Stimulated activated naive CD8-positive, alpha-beta T cell treated with anti-CD3 and anti-CD28 coated beads, Interleukin-15, amount 100 ng/mL, for 72 hours (primary cell): ENCODE results near the gene LDLRAD3.
"Not testable (repeated sequence)": the region's sequence is repeated elsewhere in the genome, so short reads cannot be mapped to it uniquely, and the experiment has no call there.

Source experiments
- ATAC-seq: fragments of 150-1000 bp; cut with Tn5 transposase; 2 replicates; pipeline ENCODE4 v1.10.0; 2021; ENCODE audit warnings: mild to moderate bottlenecking, moderate library complexity
- DNase-seq, 2 donors: peaks; one replicate each; pipeline ENCODE4 v3.0.0; 2021 to 2022
- H3K27ac Mint-ChIP-seq, 2 donors: one replicate each; pipeline ENCODE4 v1.8.0; 2022; ENCODE audit warnings: mild to moderate bottlenecking in 2 of 2, mixed read lengths in 2 of 2, moderate library complexity in 2 of 2
- H3K27me3 Mint-ChIP-seq: one replicate; pipeline ENCODE4 v1.8.0; 2022; ENCODE audit warnings: mixed read lengths
- H3K4me1 Mint-ChIP-seq: one replicate; pipeline ENCODE4 v1.8.0; 2022; ENCODE audit warnings: mild to moderate bottlenecking, mixed read lengths
- H3K4me3 Mint-ChIP-seq, 2 donors: one replicate each; pipeline ENCODE4 v1.8.0; 2022; ENCODE audit warnings: mild to moderate bottlenecking in 2 of 2, mixed read lengths in 2 of 2, moderate library complexity in 1 of 2
- H3K9me3 Mint-ChIP-seq, 2 donors: one replicate each; pipeline ENCODE4 v1.8.0; 2022; ENCODE audit warnings: mixed read lengths in 2 of 2

Gene LDLRAD3

DNA sequence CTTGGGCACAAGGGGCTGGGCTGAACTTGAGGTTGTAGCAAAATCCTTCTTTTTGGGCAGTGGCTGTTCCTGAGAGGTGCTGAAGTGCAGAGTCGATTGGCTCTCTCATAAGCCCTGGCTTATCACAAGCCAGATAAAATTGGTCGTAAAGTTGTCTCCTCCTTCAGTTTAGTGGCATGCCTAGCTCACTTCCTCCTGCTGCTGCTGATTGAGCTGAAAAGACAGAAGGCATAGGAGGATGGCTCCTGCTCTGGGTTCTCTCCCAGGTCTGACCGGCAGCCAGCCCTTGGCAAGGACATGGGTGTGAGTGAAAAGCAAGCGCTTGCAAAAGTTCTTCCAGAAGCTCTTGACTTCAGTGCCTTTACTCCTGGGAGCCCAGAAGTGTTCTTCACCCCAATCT is 83.9 kb downstream of the LDLRAD3 start:
- Mint-ChIP-seq H3K4me3 (no peak overlapping the region), H3K9me3 (no peaks in the 10 kb centered on the region), H3K27ac (no peak overlapping the region), H3K27me3 (no peaks in the 10 kb centered on the region), H3K4me1 (no peaks in the 10 kb centered on the region)
- DNase-seq = no peak
- ATAC-seq = no peak

DNA sequence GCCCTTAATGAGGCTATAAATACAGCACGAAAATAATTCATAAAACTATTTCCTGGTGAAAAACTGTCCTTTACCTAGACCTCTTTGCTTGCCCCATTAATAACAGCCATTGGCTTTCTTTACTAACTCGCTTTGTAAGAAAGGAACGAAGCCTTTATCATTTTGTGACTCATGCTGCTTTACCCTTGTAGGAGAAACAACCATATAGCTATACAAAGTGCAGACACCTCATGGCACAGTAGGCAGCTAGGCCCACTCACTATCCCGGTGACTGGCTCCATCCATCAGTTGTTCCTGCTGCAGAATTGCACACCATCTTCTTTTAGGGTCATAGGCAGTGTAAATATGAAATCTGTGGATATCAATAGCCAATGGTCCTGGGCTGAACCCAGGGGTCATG is 85.8 kb downstream of the LDLRAD3 start:
- no peak for DNase-seq
- peaks cover 7% of the 10 kb centered on the region for H3K27me3 Mint-ChIP-seq
- H3K27ac Mint-ChIP-seq = no peak overlapping the region
- no peaks in the 10 kb centered on the region for H3K9me3 Mint-ChIP-seq
- H3K4me3 Mint-ChIP-seq = no peak overlapping the region
- no peak for ATAC-seq
- H3K4me1 Mint-ChIP-seq = no peaks in the 10 kb centered on the region

DNA sequence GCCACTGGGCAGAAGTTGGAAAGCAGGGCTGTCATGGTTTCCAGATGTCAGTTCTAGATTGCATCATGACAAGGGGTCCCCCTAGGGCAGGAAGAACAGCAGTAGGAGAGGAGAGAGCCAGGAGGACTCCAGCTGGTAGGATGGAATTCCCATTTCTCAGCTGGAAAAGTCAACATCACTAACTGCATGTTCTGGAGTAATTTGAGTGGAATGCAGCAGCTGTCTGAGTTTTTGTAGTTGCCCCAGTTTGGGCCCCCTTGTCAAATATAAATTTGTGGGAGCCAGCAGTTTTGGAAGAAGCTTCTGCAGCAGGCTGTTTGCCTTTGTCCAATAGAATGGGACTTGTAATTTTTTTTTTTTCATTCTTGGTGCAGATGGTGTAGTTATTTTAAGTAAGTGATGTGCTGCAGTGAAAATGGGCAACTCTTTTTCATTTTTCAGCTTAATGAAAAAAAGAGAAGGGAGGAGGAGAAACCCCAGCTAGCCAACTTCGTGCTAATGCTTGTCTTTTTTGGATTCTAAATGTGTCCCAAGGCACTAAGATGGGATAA is 86.9 kb downstream of the LDLRAD3 start:
- H3K9me3 Mint-ChIP-seq = no peaks in the 10 kb centered on the region
- DNase-seq (no peak), ATAC-seq (no peak)
- no peak overlapping the region for H3K4me3 Mint-ChIP-seq
- no peak overlapping the region for H3K27ac Mint-ChIP-seq
- no peaks in the 10 kb centered on the region for H3K4me1 Mint-ChIP-seq
- peaks cover 7% of the 10 kb centered on the region for H3K27me3 Mint-ChIP-seq

DNA sequence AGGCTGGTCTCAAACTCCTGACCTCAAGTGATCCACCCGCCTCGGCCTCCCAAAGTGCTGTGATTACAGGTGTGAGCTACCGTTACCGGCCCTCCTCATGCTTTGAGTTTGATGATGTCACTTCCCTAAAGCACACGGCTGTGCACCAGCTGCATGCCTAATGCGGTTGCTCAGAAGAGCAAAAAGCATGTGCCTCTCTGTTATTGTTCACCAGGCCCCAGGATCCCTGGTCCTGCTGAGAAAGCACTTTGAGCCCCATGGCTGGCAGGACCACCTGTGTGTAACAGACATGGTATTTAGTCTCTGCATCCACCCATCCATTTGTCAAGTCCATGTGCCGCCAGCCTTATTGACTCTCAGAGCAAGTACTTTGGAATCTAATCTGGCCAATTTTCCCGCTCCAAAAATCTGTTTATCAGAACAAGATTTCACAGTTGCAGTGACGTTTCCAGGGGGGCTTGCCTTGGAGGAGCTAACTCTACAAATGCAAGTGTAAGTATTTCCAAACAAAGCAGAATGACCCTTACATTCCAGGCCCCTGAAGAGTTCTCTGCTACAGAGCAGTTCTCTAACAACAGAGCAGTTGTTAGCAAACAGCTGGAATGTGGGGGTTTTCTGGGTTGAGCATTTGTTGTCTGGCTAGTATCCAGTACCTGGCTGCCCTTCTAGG is 89.4 kb downstream of the LDLRAD3 start:
- H3K9me3 Mint-ChIP-seq = no peaks in the 10 kb centered on the region
- DNase-seq (no peak), ATAC-seq (no peak)

DNA sequence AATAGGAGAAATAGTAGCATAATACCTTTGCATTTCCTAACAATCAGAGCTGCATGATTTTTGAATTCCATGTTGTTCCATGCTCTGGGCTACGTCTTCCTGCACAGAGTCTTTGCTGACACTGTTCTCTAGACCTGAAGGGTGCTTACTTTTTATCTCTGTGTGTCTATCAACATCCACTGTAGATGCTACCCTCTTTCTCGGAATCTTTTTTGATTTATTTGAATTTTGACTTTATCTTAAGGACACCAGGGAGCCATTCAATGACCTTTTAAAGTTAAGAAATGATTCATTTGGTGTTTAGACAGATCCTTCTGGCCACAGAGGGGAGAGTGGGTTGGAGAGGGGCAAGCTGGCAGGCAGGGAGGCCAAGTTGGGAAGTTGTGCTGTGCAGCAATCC is 90.1 kb downstream of the LDLRAD3 start:
- DNase-seq (no peak), ATAC-seq (no peak)
- Mint-ChIP-seq H3K27ac (peak overlapping the region in 1 of 2 donors; percentile 45), H3K9me3 (no peaks in the 10 kb centered on the region), H3K27me3 (peaks cover 7% of the 10 kb centered on the region), H3K4me3 (no peak overlapping the region), H3K4me1 (no peaks in the 10 kb centered on the region)

More for the DNA sequence above, 89.4 kb downstream of the LDLRAD3 start:
- H3K4me3 Mint-ChIP-seq = no peak overlapping the region
- no peak overlapping the region for H3K27ac Mint-ChIP-seq
- peaks cover 7% of the 10 kb centered on the region for H3K27me3 Mint-ChIP-seq
- H3K4me1 Mint-ChIP-seq = no peaks in the 10 kb centered on the region

DNA sequence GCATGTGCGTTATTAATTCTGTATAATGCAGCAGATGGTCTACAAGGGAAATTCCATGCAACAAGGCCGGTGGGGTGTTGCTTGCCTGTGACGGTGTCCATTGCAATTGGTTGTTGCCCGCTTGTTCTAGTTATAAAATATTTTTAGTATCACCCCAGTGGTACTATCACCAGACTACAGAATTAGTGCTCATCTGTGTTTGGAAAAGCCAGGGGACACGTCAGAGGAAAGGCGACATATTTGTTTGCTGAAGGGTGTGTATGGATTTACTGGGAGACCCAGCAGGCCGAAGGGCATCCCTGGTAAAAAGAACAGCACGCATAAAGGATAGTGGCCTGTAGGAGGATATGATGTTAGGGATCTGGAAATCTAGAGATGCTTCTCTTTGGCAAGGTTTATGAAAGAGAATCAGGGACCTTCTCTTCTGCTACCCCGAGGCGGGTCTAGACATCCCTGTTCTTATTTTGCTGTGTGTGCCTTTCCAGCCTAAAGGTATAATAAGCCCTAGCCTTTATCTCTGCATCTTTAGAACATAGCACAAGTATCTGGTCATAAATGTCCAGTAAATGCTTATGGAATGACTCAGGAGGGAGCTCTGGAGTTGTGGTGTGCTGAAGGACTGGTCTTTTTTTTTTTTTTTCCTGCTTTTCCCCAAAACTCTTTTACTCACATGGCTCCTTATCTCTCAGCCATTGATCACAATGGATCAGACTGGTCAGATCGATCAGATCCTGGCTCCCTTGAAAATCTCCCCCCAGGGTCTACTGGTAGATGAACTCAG is 90.9 kb downstream of the LDLRAD3 start:
- Mint-ChIP-seq H3K27ac (no peak overlapping the region), H3K27me3 (peaks cover 10% of the 10 kb centered on the region), H3K4me1 (no peaks in the 10 kb centered on the region), H3K4me3 (no peak overlapping the region), H3K9me3 (no peaks in the 10 kb centered on the region)
- no peak for ATAC-seq
- no peak for DNase-seq

DNA sequence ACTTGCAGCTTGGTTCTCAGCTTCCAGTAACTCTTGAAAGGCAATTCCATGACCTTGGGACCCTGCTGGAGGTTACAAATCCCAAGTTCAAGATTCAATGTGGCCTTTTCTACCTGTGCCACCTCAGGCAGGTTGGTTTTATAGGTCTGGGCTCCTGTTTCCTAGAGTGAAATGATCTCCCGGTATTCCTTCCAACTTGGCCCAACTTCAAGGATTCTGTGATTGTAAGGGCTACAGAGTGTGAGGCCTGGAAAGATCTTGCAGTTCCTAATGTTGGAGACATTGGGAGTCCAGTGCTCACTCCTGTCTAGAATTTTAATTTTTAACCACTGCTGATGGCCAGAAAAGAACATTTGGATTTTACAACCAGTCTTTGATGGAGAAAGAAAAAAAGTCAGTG is 91.6 kb downstream of the LDLRAD3 start:
- H3K9me3 Mint-ChIP-seq = no peaks in the 10 kb centered on the region
- no peak overlapping the region for H3K27ac Mint-ChIP-seq
- DNase-seq (no peak), ATAC-seq (no peak)
- peaks cover 14% of the 10 kb centered on the region for H3K27me3 Mint-ChIP-seq
- no peaks in the 10 kb centered on the region for H3K4me1 Mint-ChIP-seq
- H3K4me3 Mint-ChIP-seq = no peak overlapping the region

DNA sequence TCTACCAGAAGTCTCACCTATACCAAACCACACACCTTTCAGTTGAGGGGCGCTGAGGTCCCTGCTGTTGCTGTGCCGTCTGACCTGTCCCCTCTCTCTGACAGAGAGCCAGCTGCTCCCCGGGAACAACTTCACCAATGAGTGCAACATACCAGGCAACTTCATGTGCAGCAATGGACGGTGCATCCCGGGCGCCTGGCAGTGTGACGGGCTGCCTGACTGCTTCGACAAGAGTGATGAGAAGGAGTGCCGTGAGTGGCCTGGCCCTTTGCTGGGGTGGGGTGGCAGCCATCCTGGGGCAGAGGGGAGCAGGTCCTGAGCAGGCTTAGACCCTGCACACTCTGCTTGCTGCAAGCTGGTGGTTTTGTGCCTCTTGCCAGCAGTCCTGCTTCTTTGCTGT is 92.1 kb downstream of the LDLRAD3 start:
- H3K4me1 Mint-ChIP-seq = no peaks in the 10 kb centered on the region
- peaks cover 14% of the 10 kb centered on the region for H3K27me3 Mint-ChIP-seq
- H3K27ac Mint-ChIP-seq = no peak overlapping the region
- ATAC-seq (peak; percentile 23), DNase-seq (no peak)
- no peaks in the 10 kb centered on the region for H3K9me3 Mint-ChIP-seq
- no peak overlapping the region for H3K4me3 Mint-ChIP-seq

DNA sequence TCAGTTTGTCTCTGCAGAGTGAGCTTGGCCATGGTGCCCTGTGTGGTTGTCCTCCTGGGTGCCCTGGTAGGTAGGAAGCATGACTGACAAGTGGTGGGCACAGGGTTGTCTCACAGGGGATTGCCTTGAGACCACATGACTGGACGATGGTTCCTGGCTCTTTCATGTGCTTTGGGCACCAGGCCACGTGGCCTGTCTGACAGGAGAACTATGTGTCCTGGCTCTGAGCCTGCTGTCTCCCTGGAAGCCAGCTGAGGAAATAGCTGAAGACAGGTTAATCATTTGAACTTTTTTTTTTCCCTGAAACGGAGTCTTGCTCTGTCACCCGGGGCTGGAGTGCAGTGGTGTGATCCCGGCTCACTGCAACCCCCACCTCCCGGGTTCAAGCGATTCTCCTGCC is 93.2 kb downstream of the LDLRAD3 start:
- no peak for DNase-seq
- no peaks in the 10 kb centered on the region for H3K4me1 Mint-ChIP-seq
- no peak overlapping the region for H3K4me3 Mint-ChIP-seq
- no peaks in the 10 kb centered on the region for H3K9me3 Mint-ChIP-seq
- no peak for ATAC-seq
- H3K27me3 Mint-ChIP-seq = peaks cover 14% of the 10 kb centered on the region
- H3K27ac Mint-ChIP-seq = no peak overlapping the region

DNA sequence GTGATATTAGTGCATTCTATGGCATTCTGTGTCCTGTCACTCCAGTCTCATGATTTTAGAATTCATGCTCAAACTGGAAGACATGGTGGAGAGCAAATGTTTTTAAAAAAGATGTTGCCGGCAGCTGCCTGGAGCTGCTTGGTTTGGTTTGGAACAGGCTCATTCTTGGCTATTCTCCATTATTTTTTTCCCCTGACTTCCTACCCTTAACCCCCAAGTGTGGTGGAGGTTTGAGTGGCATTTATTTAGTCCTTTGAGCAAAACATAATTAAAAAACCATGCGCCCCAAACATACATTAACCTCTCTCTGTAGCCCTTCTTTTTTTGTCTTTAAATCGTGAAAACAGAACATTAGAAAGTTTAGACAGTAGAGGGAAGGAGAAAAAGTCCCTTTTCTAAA is 94.7 kb downstream of the LDLRAD3 start:
- no peak overlapping the region for H3K4me3 Mint-ChIP-seq
- no peaks in the 10 kb centered on the region for H3K9me3 Mint-ChIP-seq
- H3K27me3 Mint-ChIP-seq = peaks cover 14% of the 10 kb centered on the region
- no peak for ATAC-seq
- no peaks in the 10 kb centered on the region for H3K4me1 Mint-ChIP-seq
- H3K27ac Mint-ChIP-seq = no peak overlapping the region
- no peak for DNase-seq

DNA sequence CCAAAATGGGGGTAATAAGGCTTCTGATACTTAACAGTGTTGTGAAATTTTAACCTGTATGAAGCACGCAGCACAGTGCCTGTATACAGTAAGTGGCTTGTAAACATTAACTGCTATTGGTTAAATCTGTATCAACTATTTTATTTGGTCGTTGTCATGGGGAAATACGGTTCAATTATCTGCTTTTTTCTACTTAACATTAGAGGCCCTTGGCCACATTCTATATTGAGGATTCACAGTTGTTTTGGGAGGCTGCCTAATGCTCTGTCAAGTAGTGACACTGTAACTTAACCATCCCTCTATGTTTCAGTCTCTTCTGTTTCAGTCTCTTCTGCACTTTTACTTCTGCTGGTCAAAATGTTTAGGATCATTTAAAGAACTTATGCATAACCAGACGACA is 95.6 kb downstream of the LDLRAD3 start:
- H3K27me3 Mint-ChIP-seq = peaks cover 9% of the 10 kb centered on the region
- H3K4me1 Mint-ChIP-seq = no peaks in the 10 kb centered on the region
- DNase-seq = no peak
- H3K27ac Mint-ChIP-seq = no peak overlapping the region
- H3K9me3 Mint-ChIP-seq = no peaks in the 10 kb centered on the region
- H3K4me3 Mint-ChIP-seq = no peak overlapping the region
- ATAC-seq = no peak

DNA sequence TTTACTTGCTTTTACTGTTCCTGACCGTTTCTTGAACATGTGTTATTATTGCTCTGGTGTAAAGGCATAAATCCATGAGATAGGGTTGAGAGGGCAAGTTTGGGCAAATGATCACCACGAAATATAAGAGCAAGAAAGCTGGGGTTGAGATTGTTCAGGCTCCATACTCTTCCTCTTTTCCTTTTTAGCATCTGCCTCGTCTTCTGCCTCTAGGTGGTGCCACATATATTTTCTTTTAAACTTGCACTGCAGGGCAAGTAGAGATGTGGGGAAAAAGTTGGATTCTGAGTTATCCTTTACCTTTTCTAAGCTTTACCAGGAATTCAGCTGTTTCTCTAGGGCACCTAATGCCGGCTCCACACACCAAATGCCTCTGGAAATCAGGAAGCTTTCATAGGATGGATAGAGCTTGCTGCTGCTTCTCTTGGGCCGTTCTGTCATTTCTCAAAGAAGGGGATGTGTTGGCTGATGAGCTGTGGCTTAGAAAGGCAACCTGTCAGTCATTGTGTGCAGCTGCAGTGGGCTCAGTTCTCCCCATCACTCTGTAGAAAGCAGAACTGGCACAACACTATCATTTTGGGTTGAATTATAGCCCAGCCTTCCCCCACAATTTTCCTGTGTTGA is 98.2 kb downstream of the LDLRAD3 start:
- Mint-ChIP-seq H3K27ac (no peak overlapping the region), H3K4me1 (no peaks in the 10 kb centered on the region), H3K9me3 (peaks cover 5 to 8% of the 10 kb centered on the region in 2 donors), H3K27me3 (peaks cover 8% of the 10 kb centered on the region), H3K4me3 (no peak overlapping the region)
- ATAC-seq (no peak), DNase-seq (no peak)

DNA sequence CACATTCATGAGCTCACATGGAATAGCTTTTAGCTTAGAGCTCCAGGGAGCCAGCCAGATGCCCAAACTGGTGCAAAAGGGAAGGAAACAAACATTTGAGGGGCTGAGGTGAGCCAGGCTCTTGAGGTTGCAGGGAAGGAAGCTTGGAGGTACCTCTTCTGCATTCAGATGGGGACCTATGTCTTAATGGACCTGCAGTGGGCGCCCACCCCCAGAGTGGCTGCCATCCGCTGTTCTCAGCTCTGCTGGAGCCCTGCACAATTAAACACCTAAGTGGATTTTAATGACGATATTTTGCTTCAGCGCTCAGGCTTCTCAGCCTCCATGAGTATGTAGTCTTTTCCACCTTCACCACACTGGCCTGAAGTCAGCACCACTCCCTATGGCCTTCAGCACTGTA is 100.8 kb downstream of the LDLRAD3 start:
- no peak overlapping the region for H3K4me3 Mint-ChIP-seq
- no peak overlapping the region for H3K27ac Mint-ChIP-seq
- no peak for ATAC-seq

DNA sequence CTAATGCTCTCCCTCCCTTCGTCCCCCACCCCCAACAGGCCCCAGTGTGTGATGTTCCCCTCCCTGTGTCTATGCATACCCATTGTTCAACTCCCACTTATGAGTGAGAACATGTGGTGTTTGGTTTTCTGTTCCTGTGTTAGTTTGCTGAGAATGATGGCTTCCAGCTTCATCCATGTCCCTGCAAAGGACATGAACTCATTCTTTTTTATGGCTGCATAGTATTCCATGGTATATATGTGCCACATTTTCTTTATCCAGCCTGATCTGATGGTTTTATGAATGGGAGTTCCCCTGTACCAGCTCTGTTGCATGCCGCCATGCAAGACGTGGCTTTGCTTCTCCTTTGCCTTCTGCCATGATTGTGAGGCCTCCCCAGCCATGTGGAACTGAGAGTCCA is 102.1 kb downstream of the LDLRAD3 start:
- H3K9me3 Mint-ChIP-seq, ATAC-seq, H3K27me3 Mint-ChIP-seq, H3K27ac Mint-ChIP-seq, H3K4me1 Mint-ChIP-seq, DNase-seq, H3K4me3 Mint-ChIP-seq: not testable (repeated sequence)

More for the DNA sequence above, 100.8 kb downstream of the LDLRAD3 start:
- DNase-seq = no peak
- peaks cover 6% of the 10 kb centered on the region for H3K27me3 Mint-ChIP-seq
- H3K9me3 Mint-ChIP-seq = peaks cover 5 to 8% of the 10 kb centered on the region in 2 donors
- no peaks in the 10 kb centered on the region for H3K4me1 Mint-ChIP-seq

DNA sequence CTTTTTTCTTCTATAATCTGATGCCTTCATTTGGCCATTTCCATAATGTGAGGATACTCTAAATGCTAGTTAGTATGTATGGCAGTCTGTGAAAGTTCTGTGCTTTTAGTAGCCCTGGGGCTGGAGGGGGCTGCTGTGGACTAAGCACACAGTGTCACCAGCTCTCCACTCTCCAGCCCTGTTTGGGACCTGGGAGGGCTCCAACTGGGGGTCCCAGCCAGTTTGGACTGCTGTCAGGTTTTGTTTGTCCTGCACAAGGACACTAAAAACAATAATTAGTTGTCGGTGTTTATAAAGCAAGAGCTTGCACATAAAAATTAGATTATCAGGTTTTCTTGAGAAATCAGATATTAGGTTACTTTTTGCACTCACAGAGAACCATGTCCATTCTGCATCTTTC is 103.1 kb downstream of the LDLRAD3 start:
- no peak overlapping the region for H3K4me3 Mint-ChIP-seq
- peaks cover 5 to 8% of the 10 kb centered on the region in 2 donors for H3K9me3 Mint-ChIP-seq
- H3K4me1 Mint-ChIP-seq = no peaks in the 10 kb centered on the region
- no peak for DNase-seq
- no peak overlapping the region for H3K27ac Mint-ChIP-seq
- ATAC-seq = no peak
- H3K27me3 Mint-ChIP-seq = no peaks in the 10 kb centered on the region

DNA sequence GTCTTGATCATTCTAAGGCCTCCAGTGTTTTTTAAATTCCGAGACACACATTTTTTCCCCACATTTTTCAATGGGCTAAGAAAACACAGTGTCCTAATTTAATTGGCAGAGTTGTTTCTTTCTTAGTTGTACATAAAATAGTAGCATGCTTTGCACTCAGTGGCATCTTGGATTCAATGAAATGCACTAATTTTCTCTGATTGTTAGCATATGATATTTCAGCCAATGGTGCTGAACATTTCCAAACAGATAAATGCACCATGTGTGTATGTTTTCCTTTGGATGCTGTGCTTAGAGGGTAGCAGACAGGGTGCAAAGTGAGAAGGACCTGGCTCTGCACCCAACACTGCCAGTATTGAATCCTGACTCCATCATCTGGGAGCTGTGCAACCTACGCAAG is 103.5 kb downstream of the LDLRAD3 start:
- Mint-ChIP-seq H3K4me3 (no peak overlapping the region), H3K27ac (no peak overlapping the region), H3K9me3 (peaks cover 5 to 8% of the 10 kb centered on the region in 2 donors), H3K27me3 (no peaks in the 10 kb centered on the region), H3K4me1 (no peaks in the 10 kb centered on the region)
- no peak for DNase-seq
- no peak for ATAC-seq
